Vagina (tissue), 2 donors: ENCODE results near the gene RNASE13.

Experiments
- CTCF ChIP-seq, 3 experiments: fragments of 450-650 bp in 2 of 3; fragments of 200-600 bp in 1 of 3; sonication (generic) in 1 of 3; IDR thresholded peaks; one replicate each; pipeline ENCODE4 v1.5.1; 2017 to 2019; ENCODE audit warnings: antibody characterized with exemption in 3 of 3, mild to moderate bottlenecking in 2 of 3, moderate library complexity in 2 of 3
- POLR2A ChIP-seq, 2 donors: fragments of 450-650 bp; IDR thresholded peaks; one replicate each; pipeline ENCODE4 v1.6.1; 2017; ENCODE audit warnings: antibody characterized with exemption in 2 of 2, mild to moderate bottlenecking in 2 of 2, moderate library complexity in 2 of 2
- POLR2AphosphoS5 ChIP-seq, 2 donors: sonication (generic); formaldehyde crosslinking; IDR thresholded peaks; one replicate each; pipeline ENCODE4 v1.9.0; 2017; ENCODE audit warnings: antibody characterized with exemption in 2 of 2, mild to moderate bottlenecking in 2 of 2, low read depth in 1 of 2; ENCODE audit not compliant: insufficient read depth in 1 of 2

- TF ChIP-seq CTCF (IDR thresholded peaks at IDR 0.05), result no peak
- TF ChIP-seq POLR2AphosphoS5 (IDR thresholded peaks at IDR 0.05; ENCODE audit: insufficient read depth in 1 of 2, low read depth in 1 of 2), result no peak
- TF ChIP-seq POLR2A (IDR thresholded peaks at IDR 0.05), result no peak
Observed at GRCh38 chr14:21078287-21078686, 43.7 kb upstream of the RNASE13 start.
